Ecto neural progenitor cell (in vitro differentiated cells): ENCODE data around the gene SP4.

Experiments used
- DNase-seq: peaks from one replicate; pipeline ENCODE4 v3.0.0-alpha.2; 2018; ENCODE audit warnings: low spot score

The SP4 gene

GRCh38 chr7:21427871-21428658, at the start of gene SP4:
SP4 (plus strand) TSS chr7:21428083; CDS start chr7:21428252, 169 bp downstream.
- peak; percentile 96 for DNase-seq

GRCh38 chr7:21383227-21384220, 44.4 kb upstream of the SP4 start:
- no peak for DNase-seq

GRCh38 chr7:21393937-21394336, 33.9 kb upstream of the SP4 start:
- DNase-seq, result no peak

- no peak for DNase-seq
Measured at GRCh38 chr7:21401944-21402343, 25.9 kb upstream of the SP4 start.

- DNase-seq, result no peak
Measured at GRCh38 chr7:21407796-21408480, 19.9 kb upstream of the SP4 start.

- DNase-seq, result no peak
Measured at GRCh38 chr7:21408481-21408820, 19.4 kb upstream of the SP4 start.

- DNase-seq, result no peak
Measured at GRCh38 chr7:21412410-21412851, 15.5 kb upstream of the SP4 start.

GRCh38 chr7:21412957-21413356, 14.9 kb upstream of the SP4 start:
- no peak for DNase-seq

GRCh38 chr7:21413502-21413901, 14.4 kb upstream of the SP4 start:
- DNase-seq, result no peak

- no peak for DNase-seq
Measured at GRCh38 chr7:21414795-21415393, 13.0 kb upstream of the SP4 start.

GRCh38 chr7:21417647-21418046, 10.2 kb upstream of the SP4 start:
- no peak for DNase-seq

GRCh38 chr7:21422751-21423150, 5.1 kb upstream of the SP4 start:
- DNase-seq, result no peak

GRCh38 chr7:21425290-21425689, 2.6 kb upstream of the SP4 start:
- no peak for DNase-seq

GRCh38 chr7:21426286-21427181, 1.3 kb upstream of the SP4 start:
- DNase-seq, result no peak

GRCh38 chr7:21427182-21427870, 557 bp upstream of the SP4 start:
- DNase-seq, result peak; percentile 99

- DNase-seq, result no peak
Measured at GRCh38 chr7:21428659-21428941, 717 bp downstream of the SP4 start.

GRCh38 chr7:21429021-21429420, 1.1 kb downstream of the SP4 start:
- DNase-seq, result no peak

- no peak for DNase-seq
Measured at GRCh38 chr7:21429786-21430574, 2.1 kb downstream of the SP4 start.

GRCh38 chr7:21430575-21430954, 2.7 kb downstream of the SP4 start:
- no peak for DNase-seq
